Urothelium cell line (cell line): ENCODE measurements around the gene EED.
"Not testable (repeated sequence)": the region's sequence is repeated elsewhere in the genome, so short reads cannot be mapped to it uniquely, and the experiment has no call there.

Source experiments
- DNase-seq: peaks from one replicate; pipeline ENCODE4 v3.0.0; 2011; ENCODE audit warnings: low spot score, mixed read lengths
- FAIRE-seq: peaks from 2 replicates; lab custom pipeline; 2011; peaks lifted over from hg19 to GRCh38; lab: Jason Lieb, UNC

Gene EED

DNA sequence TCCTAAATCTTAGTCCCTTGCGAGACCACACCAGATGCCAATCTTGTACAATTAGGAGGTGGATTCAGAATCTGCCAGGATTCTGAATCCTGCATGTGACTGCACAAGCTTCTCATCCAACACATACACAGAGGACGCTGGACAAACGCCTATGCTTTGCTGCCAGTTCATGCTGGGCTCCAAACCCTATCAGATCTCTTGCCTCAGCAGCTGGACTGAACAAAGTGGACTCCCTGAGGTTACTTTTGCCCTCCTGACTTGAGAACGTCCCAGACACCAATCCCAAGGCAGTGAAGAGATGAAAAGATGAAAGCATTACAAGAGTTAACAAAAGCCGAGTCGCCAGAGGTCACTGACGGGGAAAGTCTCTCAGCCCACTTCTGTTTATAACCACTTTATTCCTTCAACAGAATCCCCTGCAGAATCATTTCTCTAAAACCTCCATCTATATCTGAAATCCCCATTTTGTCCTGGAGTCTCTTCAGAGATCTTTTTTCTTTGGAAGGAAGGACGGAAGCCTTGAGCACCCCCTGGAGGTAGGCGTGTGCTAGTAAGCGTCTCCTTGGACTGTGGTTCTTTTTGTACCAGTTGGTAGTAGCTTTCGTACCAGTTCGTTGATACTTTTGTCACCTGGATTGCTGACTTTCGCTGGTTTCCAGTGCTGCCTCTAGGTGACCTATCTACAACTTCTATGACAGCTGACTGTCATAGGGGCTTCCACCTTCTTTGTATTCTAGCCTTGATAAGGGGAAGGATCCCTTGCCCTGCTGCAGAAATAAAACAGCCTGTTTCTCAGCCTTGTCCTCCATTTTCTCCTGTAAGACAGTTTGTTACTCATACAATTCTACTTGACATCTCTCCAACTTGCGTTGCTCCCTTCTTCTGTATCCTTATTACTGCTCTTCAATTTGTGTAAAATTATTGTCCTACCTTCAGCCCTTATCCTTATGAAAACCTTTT, 26.1 kb upstream of the EED start:
- DNase-seq, result peak; percentile 83

DNA sequence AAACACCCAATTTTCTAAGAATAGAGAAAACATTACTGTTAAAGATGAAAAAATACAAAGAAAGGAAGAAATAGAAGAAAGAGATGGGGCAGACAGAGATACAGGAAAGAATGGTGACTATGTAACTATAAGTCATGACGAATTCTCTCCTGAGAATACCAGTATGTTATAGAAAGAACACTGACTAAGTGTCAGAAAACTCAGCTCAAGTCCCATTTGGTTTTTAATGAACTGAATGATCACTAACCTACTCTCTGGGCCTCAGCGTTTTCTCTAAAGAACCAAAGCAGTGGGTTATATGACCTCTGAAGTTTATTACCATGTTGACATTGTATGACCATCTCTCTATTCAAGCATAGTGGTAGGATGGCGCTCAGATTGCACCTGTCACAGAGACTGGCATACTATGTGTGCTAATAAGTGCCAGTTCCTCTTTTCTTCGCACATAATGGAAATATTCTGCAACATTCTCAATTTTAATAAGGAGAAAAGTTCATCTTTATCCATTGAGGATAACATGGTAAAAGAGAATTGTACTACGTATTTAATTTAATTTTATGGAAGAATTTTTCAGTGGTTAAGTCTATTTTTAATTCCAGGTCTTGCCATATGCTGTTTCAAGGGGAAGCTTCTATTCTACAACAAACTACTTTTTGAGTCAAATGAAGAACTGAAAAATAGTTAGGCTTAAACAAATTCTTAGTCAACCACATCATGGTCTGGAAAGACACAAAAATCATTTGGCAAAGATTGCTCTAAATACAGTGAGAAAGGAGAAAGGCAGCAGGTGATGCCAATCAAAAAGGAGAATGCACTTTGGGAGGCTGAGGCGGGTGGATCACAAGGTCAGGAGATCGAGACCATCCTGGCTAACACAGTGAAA, 25.0 kb upstream of the EED start:
- DNase-seq (no peak), FAIRE-seq (no peak)

More for the DNA sequence above, 26.1 kb upstream of the EED start:
- no peak for FAIRE-seq

DNA sequence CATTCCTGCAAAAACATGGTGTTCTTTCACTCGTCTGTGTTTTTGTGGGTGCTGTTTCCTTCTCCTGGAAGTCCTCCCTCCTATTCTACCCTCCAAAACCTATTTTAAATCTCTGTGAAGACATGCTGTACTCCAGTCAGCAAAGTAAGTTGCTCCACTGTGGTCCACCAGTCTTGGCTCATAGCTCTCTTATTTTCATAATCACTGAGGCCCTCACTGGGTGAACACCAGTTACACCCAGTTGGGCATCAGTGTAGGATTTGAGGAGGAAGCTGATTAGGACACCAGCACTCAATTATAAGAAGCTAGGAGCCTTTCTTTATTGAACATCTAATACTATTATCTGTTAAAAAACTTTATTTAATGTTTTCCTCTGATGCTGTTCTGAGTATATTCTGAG, 23.9 kb upstream of the EED start:
- DNase-seq (no peak), FAIRE-seq (no peak)

DNA sequence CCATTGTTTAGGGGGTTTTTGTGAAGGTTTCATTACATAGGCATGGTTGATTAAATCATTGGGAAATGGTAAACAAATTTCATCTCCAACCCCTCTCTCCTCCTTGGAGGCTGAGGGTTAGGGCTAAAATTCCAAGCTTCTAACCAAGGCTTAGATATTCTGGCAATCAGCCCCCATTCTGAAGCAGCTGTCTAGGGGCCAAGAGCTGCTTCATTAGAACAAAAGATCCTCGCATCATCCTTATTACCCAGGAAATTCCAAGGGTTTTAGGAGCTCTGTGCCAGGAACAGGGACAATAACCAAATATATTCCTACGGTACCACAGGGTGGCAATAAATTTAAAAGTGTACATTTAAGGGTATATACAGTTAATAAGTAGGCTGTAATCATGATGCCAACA, 22.5 kb upstream of the EED start:
- no peak for DNase-seq
- no peak for FAIRE-seq

DNA sequence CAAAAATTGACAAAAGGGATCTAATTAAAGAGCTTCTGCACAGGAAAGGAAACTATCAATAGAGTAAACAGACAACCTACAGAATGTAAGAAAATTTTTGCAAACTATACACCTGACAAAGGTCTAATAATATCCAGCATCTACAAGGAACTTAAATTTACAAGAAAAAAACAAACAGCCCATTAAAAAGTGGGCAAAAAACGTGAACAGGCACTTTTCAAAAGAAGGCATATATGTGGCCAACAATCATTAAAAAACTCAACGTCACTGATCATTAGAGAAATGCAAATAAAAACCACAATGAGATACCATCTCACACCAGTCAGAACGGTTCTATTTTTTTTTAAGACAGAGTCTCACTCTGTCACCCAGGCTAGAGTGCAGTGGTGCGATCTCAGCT, 20.0 kb upstream of the EED start:
- not testable (repeated sequence) for DNase-seq, FAIRE-seq

DNA sequence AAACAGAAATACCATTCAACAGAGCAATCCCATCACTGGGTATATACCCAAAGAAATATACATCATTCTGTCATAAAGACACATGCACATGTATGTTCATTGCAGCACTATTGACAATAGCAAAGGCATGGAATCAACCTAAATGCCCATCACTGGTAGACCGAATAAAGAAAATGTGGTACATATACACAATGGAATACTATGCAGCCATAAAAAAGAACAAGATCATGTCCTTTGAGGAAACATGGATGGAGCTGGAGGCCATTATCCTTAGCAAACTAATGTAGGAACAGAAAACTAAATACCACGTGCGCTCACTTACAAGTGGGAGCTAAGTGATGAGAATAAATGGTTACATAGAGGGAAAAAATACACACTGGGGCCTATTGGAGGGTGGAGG, 19.2 kb upstream of the EED start:
- not testable (repeated sequence) for FAIRE-seq, DNase-seq

DNA sequence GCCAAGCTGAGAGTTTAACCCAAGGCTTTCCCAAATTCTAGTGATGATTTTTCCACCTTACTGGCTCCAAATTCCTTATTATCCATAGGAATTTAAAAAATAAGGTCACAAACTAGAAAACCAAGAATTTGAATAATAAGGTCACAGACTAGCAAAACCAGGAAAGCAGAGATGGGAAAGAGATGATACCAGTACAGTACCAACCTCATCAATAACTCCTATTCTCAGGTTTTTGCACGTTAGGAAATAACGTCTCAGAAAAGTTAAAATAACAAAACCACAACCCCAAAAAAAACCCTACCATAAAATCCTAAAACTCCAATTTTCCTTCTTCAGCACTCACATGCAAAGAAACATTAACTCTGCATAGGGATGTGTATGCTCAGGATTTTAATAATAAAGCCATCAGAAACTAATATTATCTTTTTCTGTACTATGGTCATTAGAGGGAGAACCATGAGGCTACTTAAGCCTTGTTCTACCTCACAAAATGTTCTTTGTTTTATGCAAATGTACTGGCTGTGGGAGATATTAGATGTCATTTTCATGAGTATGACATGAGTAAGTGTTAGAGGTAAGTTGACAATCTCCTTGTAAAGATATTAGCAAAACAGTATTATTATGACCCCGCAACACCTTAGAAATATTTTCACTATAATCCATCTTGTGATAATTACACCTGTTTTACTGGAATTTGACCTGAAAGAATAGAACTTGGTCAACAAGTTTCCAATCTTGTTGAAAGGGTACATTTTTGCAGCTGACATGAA, 16.1 kb upstream of the EED start:
- FAIRE-seq (no peak), DNase-seq (no peak)

DNA sequence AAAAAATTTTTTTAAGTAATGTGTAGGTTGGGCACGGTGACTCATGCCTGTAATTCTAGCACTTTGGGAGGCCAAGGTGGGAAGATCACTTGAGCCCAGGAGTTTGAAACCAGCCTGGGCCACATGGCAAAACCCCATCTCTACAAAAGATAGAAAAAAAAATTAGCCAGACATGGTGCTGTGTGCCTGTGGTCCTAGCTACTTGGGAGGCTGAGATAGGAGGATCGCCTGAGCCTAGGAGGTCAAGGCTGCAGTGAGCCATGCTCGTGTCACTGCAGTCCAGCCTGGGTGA, 15.6 kb upstream of the EED start:
- DNase-seq, FAIRE-seq: not testable (repeated sequence)

DNA sequence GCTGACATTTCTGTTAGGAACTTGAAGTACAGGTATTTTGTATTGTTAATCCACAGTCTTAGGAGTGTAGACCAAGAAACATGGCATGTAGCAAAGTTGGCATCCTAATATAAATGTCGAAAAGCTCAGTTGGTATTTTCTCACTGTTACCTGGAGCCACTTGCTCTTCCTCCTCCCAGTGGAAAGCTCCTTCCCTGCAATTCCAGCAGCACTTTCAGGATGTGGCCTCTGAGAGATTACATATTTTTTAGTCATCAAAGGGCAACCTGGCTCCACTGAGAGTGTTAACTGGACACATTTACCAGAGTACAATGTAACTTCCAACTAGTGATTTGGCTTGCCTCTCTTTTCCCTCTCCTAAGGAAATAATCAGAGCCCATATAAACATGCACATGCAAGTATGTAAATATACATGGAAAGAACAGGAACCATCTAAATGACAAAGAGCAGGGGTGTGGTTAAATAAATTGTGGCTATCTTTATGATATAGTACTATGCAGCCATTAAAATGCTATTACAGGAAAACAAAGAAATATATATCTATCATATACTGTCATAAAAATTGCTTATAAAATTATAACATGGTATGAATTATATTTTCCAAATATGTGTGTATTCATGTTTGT, 14.3 kb upstream of the EED start:
- DNase-seq, result no peak
- FAIRE-seq, result no peak

DNA sequence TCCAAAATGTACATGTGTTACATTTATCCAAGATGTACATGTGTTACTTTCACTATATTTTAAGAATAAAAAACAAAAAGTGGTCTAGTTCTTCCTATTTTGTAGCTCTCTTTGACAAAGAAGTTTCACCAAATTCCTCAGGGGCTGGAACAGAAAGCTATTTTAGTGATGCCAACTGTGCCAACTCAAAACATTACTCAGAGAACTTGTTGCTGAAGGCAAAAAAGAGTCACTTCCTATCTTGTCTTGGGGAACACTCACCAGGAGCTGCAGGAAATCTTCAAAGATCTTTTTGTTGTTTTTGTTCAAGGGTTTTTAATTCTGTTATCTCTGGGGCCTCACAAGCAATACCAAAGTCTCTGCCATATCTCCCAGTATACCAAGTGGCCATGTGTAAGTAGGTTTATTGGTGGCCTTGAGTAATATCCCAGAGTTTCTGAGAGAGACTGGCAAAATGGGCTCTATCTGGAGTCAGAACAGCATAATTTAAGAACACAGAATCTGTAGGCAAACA, 13.6 kb upstream of the EED start:
- no peak for FAIRE-seq
- no peak for DNase-seq

DNA sequence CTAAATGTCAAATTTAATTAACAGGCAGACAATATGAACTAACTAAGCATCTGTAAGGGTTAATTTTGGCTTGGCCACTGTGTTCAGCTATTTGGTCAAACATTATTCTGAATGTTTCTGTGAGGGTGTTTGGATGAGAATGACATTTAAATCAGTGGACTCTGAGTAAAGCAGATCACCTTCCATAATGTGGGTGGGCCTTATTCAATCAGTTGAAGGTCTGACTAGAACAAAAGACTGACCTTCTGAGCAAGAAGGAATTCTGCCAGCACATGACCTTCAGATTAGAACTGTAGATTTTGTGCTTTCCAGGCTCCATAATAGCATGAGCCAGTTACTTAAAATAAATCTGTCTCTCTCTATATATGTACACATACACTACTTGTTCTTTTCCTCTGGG, 12.0 kb upstream of the EED start:
- FAIRE-seq (no peak), DNase-seq (no peak)

DNA sequence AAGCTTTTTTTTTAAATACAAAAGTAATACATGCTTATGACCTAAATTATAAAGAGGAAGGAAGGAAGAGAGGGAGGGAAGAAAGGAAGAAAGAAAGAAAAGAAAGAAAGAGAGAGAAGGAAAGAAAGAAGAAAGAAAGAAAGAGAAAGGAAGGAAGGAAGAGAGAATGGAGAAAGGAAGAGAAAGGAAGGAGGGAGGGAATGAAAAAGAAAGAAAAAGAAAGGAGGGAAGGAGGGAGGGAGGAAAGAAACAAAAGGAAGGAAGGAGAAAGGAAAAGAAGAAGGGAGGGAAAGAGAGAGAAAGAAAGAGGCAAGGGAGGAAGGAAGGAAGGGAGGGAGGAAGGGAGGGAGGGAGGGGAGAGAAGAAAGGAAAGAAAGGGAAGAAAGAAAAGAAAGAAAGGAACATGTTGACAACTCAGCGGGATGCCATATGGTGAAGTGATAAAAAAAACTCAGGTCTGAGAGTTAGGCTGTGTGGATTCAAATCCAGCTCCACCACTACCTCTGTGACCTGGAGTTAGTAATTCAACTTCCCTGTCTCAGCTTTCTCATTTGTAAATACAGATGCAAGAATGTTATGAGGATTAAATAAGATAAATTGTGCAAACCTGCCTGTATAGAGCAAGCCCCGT, 9.6 kb upstream of the EED start:
- FAIRE-seq, result no peak
- no peak for DNase-seq

DNA sequence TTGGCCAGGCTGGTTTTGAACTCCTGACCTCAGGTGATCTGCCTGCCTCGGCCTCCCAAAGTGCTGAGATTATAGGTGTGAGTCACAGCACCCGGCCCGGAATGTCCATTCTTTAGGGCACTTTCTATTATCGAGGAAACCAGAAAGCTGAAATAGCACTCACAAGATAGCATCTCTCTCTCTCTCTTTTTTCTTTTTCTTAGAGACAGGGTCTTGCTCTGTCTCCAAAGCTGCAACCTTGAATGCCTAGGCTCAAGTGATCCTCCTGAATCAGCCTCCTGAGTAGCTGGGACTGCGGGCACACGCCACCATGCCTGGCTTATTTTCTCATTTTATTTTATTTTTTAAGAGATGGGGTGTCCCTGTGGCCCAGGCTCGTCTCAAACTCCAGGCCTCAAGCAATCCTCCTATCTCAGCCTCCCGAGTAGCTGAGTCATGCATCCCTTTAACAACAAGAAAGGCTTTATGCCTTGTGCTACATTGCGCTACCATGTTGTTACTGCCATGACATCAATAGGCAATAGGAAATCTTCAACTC, 7.2 kb upstream of the EED start:
- FAIRE-seq, result no peak
- DNase-seq, result no peak

DNA sequence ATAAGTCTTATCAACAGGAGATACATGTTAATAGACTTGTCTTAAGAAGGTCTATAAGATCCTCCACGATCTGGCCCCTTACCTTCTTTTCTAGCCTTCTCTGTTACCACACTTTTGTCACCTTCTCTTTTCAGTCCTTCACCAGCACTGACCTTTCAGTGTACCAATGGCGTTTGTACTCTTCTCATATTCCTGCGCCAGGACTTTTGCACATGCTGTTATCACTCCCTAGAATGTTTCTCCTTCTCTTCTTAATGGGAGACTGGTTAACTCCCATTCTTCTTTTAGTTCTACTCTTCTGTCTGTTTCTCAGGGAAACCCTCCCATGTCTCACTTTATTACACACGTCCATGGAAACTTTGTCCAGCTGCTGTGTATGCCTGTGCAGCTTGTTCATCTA, 4.4 kb upstream of the EED start:
- FAIRE-seq (no peak), DNase-seq (no peak)

DNA sequence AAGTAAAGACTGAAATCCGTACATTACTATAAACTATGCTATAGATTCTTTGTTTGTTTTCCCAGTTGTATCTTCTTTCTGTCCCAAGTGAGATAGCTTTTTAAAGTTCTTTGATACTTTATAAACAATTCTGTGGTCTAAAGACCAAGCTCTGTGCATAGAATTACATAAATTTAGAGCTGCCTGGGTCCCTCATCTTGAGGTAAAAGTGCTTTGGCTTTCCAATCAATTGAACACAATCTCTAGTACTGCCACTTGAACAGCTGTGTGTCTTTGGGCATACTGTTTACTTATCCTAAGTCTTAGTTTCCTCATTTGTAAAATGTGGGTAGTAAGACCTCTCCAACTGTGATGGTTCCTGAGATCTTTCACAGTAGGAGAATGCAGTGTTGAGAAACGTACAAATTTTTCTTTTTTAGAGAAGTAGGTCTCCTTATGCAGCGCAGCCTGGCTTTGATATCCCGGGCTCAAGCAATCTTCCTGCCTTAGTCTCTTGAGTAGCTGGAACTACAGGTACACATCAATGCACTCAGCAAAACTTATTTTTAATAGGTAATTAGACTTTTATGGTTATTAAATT, 2.5 kb upstream of the EED start:
- DNase-seq, result no peak

DNA sequence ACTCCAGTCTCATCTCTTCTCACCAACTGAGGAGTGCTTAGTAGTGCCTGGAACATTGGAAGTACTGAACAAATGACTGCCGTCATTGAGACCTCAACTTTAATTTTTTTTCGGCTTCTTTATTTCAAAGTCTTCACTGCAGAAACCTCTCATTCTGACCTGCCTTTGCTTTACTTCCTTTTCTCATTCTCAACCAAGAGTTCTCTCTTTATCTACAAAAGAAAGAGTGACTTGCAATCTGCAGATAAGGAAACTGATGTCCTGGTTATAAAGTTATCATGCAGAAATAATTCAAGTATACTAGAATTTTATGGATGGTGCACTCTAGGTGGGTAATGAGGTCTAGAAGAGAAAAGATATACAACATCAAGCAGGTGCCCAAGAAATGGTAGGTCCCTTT, 1.2 kb upstream of the EED start:
- no peak for FAIRE-seq

More for the DNA sequence above, 2.5 kb upstream of the EED start:
- no peak for FAIRE-seq

DNA sequence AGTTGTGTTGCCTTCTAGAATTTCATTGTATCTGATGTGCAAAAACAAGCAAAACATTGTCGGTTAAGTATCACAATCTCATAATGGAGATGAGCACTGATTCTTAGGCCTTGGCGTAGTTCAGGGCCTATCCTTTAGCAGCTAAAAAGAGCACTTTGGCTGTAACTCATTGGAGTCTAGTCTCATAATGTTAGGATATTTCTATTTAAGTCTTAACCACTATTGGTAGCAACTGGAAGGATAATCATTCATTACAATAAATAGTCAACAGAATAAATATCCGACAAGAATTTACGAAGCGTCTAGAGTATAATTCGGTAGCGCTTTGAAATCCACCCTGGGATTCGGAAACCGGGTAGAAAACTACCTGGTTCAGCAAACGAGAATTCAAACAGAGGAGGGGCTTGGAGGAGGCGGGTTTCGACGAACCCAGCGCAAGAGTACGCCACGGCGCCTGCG, 461 bp upstream of the EED start:
- no peak for FAIRE-seq
- peak; percentile 94 for DNase-seq

More for the DNA sequence above, 1.2 kb upstream of the EED start:
- DNase-seq, result no peak

DNA sequence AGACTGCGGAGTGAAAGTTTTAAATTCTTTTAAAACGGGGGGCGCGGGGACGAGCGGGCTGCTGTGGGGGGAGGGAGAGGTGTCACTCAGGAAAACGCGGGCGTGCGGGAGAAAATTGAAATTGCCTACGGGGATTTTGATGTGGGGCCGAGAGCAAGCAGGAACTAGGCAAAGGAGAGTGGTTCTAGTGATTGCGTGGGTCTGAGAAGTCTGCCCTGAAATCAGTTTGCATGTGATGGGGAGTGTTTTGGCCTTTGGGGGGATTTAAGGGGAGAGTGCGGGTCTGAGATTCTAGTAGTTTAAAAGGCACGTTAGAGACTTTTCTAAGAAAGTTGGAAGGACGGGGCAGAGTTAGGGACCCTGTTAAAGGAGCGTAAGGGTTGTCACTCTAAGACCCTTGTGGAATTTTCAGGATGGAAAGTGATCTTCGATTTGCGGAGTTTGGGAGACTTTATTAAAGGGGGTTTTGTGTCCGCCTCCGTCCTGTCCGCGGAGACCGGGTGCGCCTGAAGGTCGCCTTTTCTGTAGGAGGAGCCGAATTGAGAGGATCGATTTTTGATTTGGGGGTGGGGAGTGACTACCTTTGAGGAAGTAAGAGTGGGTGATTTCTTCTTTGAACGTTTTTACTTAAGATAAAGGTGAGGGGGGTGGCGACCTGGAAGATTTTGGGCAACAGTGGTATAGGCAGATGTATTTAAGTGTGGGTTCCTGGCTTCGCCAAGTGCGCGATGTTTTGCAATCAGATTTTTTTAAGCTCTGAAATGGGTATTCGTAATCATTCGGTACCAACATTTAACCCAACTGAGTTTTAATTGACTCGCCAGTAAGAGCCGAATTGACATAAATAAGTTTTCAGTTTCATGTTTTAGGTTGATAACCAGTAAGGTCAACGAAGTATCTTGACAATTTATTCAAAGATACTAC, 1.1 kb downstream of the EED start:
- no peak for FAIRE-seq
- peak; percentile 18 for DNase-seq
